Cerebellar cortex (tissue), 1 donor: ENCODE results near the gene IL12RB1.
"Not testable (repeated sequence)": the region's sequence is repeated elsewhere in the genome, so short reads cannot be mapped to it uniquely, and the experiment has no call there.

Experiments
- DNase-seq: peaks from one replicate; pipeline ENCODE4 v3.0.0-alpha.2; 2015; ENCODE audit warnings: low spot score

The IL12RB1 gene

GRCh38 chr19:18112989-18113478 lies 26.3 kb upstream of the IL12RB1 start:
- peak; percentile 90 for DNase-seq

- DNase-seq = no peak
Measured at GRCh38 chr19:18110609-18111232, 24.0 kb upstream of the IL12RB1 start.

- no peak for DNase-seq
Measured at GRCh38 chr19:18109733-18110608, 23.2 kb upstream of the IL12RB1 start.

- DNase-seq = no peak
Measured at GRCh38 chr19:18109341-18109732, 22.6 kb upstream of the IL12RB1 start.

GRCh38 chr19:18108897-18109296 lies 22.2 kb upstream of the IL12RB1 start:
- DNase-seq = no peak

GRCh38 chr19:18107235-18107634 lies 20.5 kb upstream of the IL12RB1 start:
- no peak for DNase-seq

- not testable (repeated sequence) for DNase-seq
Measured at GRCh38 chr19:18105259-18105658, 18.5 kb upstream of the IL12RB1 start.

- DNase-seq = no peak
Measured at GRCh38 chr19:18104793-18105131, 18.0 kb upstream of the IL12RB1 start.

- no peak for DNase-seq
Measured at GRCh38 chr19:18102916-18103542, 16.3 kb upstream of the IL12RB1 start.

GRCh38 chr19:18101268-18101667 lies 14.5 kb upstream of the IL12RB1 start:
- no peak for DNase-seq

GRCh38 chr19:18100710-18101109 lies 14.0 kb upstream of the IL12RB1 start:
- no peak for DNase-seq

GRCh38 chr19:18099623-18099995 lies 12.9 kb upstream of the IL12RB1 start:
- no peak for DNase-seq

- DNase-seq = no peak
Measured at GRCh38 chr19:18098891-18099622, 12.3 kb upstream of the IL12RB1 start.

GRCh38 chr19:18097993-18098890 lies 11.5 kb upstream of the IL12RB1 start:
- no peak for DNase-seq

- peak; percentile 47 for DNase-seq
Measured at GRCh38 chr19:18097217-18097992, 10.7 kb upstream of the IL12RB1 start, which contains the start of gene MAST3. Gene MAST3 (plus strand): TSS chr19:18097778. CDS start chr19:18097793, 15 bp downstream.

- no peak for DNase-seq
Measured at GRCh38 chr19:18096258-18096657, 9.5 kb upstream of the IL12RB1 start.

GRCh38 chr19:18093439-18094161 lies 6.9 kb upstream of the IL12RB1 start:
- DNase-seq = peak; percentile 70

GRCh38 chr19:18091217-18091608 lies 4.5 kb upstream of the IL12RB1 start:
- DNase-seq = no peak

GRCh38 chr19:18090545-18091216 lies 3.9 kb upstream of the IL12RB1 start:
- no peak for DNase-seq
